ENCODE data around the gene HAGH.

DNA sequence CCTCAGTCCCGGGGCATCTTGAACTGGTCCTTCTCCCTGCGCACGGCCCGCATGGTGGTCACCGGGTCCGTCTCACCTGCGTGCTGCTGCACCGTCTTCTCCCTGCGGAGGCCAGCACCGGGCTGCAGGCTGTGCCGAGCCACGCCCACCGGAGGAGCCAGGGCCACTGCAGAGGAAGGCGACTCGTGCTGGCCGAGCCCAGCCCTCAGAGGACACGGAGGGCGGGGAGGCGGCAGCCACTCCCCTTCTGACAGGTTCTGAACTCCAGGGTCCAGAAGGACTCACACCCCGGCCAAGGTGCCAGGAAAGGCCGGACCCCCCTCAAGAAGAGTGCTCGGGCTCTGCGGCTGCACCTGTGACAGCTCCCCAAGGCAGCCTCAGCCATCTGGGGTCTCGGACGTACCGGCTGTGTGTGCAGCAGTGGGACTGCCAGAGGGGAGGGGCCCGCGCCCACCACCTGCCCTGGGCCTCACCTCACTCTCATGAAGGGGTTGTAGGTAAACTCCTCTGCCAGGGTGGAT lies 17.3 kb downstream of the HAGH start:
- no peak for TF ChIP-seq POLR2A (IDR thresholded peaks at IDR 0.05)
- TF ChIP-seq, protein P1, sequence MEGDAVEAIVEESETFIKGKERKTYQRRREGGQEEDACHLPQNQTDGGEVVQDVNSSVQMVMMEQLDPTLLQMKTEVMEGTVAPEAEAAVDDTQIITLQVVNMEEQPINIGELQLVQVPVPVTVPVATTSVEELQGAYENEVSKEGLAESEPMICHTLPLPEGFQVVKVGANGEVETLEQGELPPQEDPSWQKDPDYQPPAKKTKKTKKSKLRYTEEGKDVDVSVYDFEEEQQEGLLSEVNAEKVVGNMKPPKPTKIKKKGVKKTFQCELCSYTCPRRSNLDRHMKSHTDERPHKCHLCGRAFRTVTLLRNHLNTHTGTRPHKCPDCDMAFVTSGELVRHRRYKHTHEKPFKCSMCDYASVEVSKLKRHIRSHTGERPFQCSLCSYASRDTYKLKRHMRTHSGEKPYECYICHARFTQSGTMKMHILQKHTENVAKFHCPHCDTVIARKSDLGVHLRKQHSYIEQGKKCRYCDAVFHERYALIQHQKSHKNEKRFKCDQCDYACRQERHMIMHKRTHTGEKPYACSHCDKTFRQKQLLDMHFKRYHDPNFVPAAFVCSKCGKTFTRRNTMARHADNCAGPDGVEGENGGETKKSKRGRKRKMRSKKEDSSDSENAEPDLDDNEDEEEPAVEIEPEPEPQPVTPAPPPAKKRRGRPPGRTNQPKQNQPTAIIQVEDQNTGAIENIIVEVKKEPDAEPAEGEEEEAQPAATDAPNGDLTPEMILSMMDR (IDR thresholded peaks at IDR 0.05): no peak
